Daoy (cell line): Measurements from ENCODE around the gene FCHSD2. TPM values are rescaled to one million over a fixed set of nuclear protein-coding genes. Genes with fewer than 3 reads are reported as not detected.
"Not testable (repeated sequence)": the region's sequence is repeated elsewhere in the genome, so short reads cannot be mapped to it uniquely, and the experiment has no call there.

Source experiments
- DNase-seq: peaks from one replicate; pipeline ENCODE4 v3.0.0-alpha.2; 2015; ENCODE audit warnings: low read depth
- total RNA-seq: library from RNA; depleted of rRNA; stranded (reverse); fragments of >200 nt; shearing (Covaris generic); gene quantifications from 2 replicates; pipeline ENCODE4 v1.2.3, GENCODE V29; 2014

The FCHSD2 gene
- total RNA-seq, 1 experiment from 2014 or later, result 4.8 TPM

GRCh38 chr11:73151416-73151815 lies 9.3 kb upstream of the FCHSD2 start:
- DNase-seq, result no peak

- DNase-seq, result no peak
Observed at GRCh38 chr11:73149105-73149504, 7.0 kb upstream of the FCHSD2 start.

DNA sequence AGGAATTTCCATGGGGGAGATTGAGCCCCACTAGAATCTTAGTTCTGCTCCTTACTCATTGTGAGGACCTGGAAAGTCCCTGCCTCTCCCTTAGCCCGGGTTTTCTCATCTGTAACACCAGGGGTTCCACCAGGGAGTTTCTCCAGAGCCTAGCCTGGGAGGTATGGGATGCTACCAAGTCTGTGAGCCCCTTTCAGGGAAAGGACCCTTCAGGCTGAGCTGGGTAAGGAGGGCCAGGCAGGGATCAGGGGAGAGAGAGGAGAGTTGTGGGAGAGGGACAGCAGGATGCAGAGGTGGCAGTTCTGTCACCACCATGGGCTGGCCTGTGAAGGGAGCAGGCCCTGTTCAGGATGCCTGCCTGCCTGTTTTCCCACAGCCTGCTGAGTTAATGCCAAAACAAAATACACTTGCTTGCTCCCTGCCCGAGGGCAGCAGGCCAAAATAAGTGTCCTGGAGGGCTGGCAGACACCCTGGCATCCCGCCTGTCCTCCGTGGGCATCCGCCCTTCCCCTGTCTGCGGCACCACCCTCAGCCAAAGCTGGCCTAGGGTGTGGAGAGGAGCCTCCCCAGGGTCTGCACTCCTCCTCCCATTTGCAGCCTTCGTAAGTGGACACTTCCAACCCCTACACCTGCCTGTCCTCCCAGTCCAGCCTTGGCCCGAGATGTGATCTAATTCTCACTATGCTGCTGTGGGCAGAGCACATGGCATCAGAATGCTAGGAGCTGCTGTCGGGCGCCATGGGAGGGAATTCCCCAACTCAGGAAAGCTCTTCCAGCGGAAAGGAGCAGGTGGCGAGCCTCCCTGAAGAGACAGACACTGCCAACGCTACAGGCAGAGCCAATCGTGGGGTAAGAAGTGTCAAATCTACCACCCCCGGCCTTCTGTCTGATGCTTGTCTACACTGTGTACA lies 5.9 kb upstream of the FCHSD2 start:
- DNase-seq, result peak; percentile 45

DNA sequence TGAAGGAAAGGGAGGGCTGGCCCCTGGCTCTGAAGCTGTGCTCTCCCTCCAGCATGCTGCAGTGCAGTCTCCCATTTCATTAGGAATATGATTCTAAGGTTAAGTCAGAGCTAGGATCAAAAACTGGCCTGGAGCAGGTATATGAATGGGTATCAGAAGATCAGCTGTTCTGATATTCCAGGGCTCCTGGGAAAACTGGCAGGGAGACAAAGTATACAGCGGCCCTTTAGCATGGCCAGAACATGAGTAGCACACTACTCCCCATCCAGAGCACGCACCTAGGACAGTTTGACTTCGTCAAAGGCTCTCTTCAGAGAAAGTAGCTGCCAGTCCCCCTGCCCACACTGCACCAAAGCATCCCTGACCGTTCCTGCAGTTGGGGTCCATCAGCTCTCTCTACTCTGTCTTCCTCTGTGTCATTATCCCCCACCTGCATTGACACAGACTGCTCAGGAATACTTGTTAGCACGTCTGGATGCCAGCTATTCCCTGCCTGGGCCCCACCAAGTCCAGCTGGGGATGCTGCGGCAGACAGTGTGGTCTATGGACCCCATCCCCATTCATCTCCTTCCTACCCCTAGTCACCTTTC lies 4.0 kb upstream of the FCHSD2 start:
- DNase-seq, result no peak

- DNase-seq, result no peak
Observed at GRCh38 chr11:73143126-73143838, 1.2 kb upstream of the FCHSD2 start.

- DNase-seq, result peak; percentile 78
Observed at GRCh38 chr11:73141309-73142127, 600 bp downstream of the FCHSD2 start.

- no peak for DNase-seq
Observed at GRCh38 chr11:73141031-73141308, 1.1 kb downstream of the FCHSD2 start.

DNA sequence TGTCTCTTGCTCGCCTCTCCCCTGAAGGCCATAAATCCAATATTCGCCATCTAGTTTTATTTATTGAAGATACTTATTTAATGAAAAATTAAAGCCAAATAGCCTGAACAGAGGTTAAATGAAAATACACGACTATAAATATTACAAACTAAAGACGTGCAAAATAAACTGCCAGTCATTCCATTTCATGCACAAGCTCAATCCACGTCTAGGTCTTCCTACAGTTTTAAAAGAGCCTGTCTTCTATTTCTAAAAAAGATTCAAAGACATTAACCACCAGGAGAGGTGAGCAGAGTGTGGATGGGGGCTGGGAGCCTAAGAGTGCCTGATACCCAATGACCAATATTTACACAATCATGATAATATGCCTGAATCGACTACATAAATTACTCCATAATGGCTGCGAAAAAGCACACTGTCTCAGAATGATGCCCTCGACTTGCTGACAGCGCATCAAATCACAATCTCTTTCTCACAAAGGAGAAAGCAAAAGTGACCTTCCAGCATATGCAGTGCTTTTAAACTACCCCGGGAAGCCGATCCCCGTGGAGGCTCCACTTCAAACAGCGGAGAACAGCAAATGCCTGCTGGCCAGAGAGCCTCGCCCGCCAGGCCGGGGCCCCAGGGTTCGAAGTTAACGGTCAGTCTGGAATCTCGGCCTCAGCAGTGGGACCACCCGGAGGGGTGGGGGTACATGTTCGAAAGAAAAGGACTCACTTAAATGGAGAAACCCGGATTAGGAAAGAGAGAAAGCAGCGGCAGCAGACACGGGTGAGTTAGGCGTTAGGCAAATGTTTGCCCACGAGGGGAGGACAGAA lies 1.7 kb downstream of the FCHSD2 start:
- peak; percentile 37 for DNase-seq

DNA sequence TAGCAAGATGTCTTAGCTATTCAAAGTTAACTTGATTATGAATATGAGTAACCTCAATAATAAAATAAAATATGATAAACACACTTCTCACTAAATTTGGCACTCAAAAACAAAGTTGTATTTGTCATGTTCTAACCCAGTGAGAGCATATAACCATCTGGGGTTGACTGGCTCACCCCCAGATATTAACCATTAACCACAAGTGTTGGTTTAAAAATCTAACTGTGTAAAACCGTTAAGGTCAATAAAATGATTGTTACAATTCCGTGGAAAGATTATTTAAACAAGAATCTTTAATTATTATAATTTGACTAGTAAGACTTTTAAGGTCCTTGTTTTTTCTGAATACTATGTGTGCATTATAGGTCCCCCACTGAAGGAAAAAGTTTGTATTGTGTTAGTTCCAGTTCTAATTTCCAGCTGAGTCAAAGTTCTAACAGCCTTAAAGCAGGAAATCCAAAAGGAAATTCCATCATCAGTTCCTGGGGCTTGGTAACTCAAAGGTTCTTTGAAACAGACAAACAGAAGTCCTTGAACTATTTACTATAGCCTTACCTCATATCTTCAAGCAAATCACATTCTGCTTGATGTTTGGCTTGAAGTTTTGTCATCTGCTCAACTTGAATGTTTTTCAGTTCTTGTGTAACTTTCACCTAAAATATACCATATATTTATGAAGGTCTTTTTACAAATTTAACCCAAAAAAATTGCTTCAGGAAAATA lies 2.5 kb downstream of the FCHSD2 start:
- peak; percentile 24 for DNase-seq

- no peak for DNase-seq
Observed at GRCh38 chr11:73137944-73138274, 4.2 kb downstream of the FCHSD2 start.

GRCh38 chr11:73137262-73137943 lies 4.7 kb downstream of the FCHSD2 start:
- no peak for DNase-seq

DNA sequence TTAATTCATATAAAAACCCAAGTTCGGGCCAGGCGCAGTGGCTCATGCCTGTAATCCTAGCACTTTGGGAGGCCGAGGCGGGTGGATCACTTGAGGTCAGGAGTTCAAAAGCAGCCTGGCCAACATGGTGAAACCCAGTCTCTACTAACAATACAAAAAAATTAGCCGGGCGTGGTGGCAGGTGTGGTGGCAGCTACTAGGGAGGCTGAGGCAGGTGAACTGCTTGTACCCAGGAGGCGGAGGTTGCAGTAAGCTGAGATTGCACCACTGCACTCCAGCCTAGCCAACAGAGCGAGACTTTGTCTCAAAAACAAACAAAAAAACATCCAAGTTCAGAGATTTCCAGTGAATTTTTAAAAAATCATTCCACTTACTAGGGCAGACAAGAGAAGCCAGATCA lies 5.4 kb downstream of the FCHSD2 start:
- not testable (repeated sequence) for DNase-seq

- no peak for DNase-seq
Observed at GRCh38 chr11:73135346-73136284, 6.5 kb downstream of the FCHSD2 start.

DNA sequence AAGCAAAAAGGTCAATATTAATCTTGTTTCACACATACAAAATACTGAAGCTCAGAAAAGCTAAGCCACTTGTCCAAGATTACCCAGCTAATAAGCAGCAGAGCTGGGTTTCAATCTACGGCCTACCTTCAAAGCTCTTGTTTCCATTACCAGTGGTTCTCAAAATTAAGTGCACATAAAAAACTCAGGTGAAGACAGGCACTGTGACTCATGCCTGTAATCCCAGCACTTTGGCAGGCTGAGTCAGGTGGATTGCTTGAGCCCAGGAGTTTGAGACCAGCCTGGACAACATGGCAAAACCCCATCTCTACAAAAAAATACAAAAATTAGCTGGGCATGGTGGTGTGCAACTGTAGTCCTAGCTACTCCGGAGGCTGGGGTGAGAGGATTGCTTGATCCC lies 9.8 kb downstream of the FCHSD2 start:
- not testable (repeated sequence) for DNase-seq

GRCh38 chr11:73130181-73130580 lies 11.9 kb downstream of the FCHSD2 start:
- DNase-seq, result no peak

GRCh38 chr11:73129198-73129597 lies 12.9 kb downstream of the FCHSD2 start:
- DNase-seq, result no peak

DNA sequence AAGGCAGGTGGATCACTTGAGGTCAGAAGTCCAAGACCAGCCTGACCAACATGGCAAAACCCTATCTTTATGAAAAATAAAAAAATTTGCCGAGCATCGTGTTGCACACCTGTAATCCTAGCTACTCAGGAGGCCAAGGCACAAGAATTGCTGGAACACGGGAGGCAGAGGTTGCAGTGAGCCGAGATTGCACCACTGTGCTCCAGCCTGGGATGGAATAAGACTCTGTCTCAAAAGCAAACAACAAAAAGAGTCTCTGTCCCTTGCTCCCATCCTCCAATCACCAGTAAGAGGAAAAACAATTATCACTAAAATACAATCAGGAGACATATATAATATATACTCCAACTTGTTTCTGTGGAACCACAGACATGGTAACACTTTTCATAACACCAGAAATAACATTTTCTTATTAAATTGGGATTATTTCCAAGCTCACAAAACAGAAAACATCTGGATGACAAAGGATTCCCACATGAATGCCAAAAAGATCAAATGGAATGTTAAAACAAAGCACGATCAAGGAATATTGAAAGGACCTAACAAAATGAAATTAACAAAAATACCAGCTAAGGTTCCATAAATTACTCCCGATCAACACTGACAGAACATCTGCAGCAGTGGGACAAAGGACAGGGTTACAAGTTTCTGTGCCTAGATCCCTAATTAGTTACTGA lies 15.2 kb downstream of the FCHSD2 start:
- no peak for DNase-seq

DNA sequence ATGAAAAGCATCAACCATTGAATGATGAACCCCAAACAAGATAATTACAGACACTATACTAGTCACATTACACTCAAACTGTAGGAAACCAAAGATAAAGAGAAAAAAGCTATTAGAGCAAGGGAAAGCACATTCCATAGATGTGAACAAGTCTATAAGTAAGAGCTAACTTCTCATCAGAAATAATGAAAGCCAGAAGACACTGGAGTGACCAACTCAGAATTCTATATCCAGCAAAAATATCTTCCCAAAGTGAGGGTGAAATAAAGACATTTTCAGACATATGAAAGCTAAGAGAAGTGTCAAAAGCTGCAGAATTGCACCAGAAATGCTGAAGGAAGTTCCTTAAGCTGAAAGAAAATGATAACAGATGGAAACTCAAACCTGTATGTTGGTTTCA lies 17.3 kb downstream of the FCHSD2 start:
- no peak for DNase-seq
